HG02885 (cell line): ENCODE measurements around the gene FBXL2.
"Not testable (repeated sequence)": the region's sequence is repeated elsewhere in the genome, so short reads cannot be mapped to it uniquely, and the experiment has no call there.

Experiments used
- ATAC-seq: cut with Tn5 transposase; IDR thresholded peaks from one replicate; pipeline ENCODE4 v1.9.1; 2021; ENCODE audit warnings: mild to moderate bottlenecking; ENCODE audit not compliant: unreplicated experiment, poor library complexity

Gene FBXL2

DNA sequence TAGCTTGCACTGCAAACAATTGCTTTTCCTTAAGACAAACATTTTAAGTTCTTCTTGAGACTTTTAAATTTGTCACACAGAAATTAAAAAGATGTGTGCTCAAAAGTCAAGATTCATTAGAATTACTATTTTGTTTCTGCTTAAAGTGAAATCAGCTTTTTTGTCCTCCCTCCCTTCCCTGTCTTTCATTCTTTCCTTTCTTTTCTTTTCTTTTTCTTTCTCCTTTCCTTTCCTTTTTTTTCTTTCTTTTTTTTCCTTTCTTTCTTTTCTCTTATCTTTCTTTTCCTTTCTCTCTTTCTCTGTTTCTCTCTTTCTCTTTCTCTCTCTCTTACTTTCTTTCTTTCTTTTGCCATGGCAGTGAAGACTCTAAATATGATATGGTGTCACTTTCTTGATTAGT is 37.8 kb downstream of the FBXL2 start:
- ATAC-seq = no peak

- ATAC-seq = no peak
Observed at GRCh38 chr3:33315826-33316225, 38.6 kb downstream of the FBXL2 start.

DNA sequence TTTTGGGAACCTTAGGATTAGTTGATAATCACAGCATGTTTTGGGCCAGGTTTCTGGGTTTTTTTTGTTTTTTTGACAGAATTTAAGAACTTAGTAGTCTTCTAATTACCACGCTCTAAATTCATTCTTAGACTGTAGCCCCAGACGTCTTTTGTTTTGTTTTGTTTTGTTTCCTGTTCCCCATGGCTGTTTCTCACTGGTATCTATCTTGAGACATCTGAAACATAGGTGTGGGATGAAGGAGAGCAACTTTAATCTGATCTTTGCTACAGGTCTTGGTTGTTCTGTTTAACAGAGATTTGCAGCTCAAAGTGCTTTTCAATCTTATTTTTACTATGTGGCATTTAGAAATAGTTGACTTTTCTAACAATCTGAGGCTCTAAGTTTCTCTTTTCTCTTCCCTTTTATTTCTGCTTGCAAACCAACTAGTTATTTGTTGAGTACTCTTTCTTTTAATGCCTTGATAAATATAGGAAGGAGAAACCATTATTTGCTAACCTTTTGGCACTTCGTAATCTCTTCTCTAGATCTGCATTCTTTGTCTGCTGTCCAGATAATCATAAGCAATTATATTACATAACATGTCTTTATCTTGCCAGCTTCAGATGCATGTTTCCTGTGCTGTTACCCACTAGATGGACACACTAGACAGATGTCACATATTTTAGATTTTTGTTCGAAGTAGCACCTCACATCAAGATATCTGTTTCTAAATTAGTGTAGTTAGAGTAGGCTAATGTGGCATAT is 40.9 kb downstream of the FBXL2 start:
- no peak for ATAC-seq

DNA sequence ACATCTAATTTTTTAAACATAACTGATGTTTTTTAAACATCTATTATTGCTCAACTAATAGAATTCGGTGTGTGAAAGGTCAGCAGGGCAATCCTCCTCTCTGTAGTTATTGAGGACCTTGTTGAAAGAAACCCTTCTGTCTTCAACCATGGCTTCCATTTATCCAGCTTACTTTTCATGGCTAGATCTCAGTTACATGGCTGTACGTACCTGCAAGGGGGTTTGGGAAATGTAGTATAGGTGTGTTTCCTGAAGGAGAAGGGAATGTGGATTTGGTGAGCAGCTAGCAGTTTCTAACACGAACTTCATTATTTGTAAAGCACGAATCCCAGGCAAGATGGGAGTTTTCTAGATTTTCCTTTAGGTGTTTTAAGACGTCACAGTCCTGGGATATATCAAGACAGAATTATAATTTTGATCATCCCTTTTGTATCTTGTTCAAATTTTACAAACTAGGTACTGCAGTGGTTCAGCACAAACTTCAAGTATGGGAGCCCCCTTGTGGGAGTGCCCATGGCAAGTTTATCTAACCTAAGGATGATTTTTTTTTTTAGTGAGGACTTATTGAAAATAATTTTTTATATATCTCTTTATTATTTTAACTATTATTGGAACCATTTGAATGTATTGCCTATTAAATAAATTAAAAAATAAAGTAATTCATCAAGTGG is 41.6 kb downstream of the FBXL2 start:
- no peak for ATAC-seq

- ATAC-seq = no peak
Observed at GRCh38 chr3:33322412-33322811, 45.2 kb downstream of the FBXL2 start.

GRCh38 chr3:33331414-33331813 is 54.2 kb downstream of the FBXL2 start:
- no peak for ATAC-seq

DNA sequence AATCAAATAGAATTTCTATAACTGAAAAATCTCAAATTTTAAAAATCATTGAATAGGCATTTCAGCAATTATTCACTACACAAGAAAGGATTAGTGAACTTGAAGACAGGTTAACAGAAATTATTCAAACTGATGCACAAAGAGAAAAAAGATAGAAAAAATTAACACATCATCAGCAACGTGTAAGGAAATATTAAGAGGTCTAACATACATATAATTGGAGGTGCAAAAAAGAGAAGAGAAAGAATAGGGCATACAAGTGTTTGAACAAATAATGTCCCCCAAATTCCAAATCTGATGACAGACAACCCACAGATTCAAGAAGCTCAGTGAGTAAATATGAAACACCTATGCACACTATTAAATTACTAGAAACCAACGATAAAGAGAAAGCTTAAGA is 57.1 kb downstream of the FBXL2 start:
- no peak for ATAC-seq

- not testable (repeated sequence) for ATAC-seq
Observed at GRCh38 chr3:33338936-33339465, 61.8 kb downstream of the FBXL2 start.

- ATAC-seq = no peak
Observed at GRCh38 chr3:33339758-33340157, 62.5 kb downstream of the FBXL2 start.

DNA sequence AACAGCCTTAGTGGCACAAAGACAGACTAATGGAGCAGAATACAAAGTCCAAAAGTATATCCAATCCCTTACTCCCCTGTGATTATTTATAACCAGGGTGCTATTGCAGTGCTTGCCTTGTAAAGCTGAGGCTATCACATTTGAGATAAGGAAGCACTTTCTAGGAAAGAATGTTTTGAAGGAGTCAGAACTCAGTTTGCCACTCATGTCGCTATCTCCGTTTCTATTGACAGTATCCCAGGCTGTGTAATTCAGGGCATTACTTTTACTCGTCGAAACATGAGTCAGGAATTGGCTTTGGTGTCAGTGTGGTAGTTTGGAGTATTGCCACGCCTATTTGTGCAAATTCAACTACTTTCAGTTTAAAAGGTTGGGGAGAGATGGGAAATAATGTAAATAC is 78.4 kb downstream of the FBXL2 start:
- ATAC-seq = no peak

DNA sequence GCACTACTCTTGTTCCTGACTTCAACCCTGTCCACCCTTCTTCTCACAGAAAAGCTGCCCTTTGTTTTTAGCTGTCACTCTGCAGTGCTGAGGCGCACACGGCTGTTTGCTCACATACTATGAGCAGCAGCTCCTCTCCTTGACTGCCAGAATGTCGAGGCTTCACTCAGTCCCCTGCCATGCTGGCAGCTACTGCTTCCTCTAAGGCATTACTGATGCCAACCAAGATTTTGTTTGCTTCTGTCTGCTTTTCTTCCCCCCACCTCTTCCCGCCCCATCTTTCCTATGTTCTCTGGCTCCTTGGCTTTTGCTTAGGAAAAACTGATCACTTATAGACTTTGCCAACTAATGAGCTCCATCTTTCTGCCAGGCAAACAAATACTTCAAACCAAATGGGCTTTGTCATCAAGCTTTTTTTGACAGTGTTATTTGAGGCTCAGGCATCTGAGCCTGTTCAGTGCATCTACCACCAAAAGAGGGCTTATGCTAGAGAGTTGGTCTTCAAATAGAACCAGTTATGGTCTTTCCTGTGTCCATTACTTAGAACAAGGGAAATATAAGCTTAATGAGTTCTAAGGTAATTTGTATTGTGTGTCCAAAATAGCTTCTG is 81.0 kb downstream of the FBXL2 start:
- ATAC-seq = no peak

DNA sequence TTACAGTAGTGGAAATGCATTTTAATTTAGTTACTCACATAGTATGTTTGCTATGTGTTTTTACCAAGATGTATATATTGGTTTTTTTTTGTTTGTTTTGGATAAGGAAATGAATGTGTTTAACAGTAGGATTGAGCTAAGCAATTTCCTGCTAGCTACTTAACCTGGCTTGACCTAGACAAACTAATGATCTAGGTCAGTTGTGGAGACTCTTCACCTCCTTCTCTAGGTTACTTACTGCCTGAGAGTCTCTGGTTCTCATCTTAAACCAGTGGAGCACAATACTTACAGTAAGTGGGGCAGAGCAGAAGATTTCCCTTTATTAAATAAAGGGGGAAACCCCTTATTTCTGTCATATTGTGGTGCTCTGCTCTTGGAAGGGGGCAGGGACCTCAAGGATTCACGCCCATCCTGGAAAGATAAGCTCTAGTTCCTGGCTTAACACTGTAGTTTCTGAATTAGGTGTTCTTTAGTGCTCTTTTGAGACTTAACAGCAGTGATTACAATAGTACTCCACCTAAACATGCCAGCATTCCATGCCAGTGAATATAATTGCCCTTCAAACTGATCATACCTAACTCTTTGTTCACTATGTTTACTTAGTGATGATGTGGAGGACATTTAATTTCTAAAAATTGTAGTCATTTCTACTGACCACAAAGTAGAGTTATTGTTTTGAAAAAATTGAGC is 83.0 kb downstream of the FBXL2 start:
- ATAC-seq = no peak

GRCh38 chr3:33363113-33363800 is 86.0 kb downstream of the FBXL2 start:
- no peak for ATAC-seq

GRCh38 chr3:33364060-33364459 is 86.8 kb downstream of the FBXL2 start:
- no peak for ATAC-seq

DNA sequence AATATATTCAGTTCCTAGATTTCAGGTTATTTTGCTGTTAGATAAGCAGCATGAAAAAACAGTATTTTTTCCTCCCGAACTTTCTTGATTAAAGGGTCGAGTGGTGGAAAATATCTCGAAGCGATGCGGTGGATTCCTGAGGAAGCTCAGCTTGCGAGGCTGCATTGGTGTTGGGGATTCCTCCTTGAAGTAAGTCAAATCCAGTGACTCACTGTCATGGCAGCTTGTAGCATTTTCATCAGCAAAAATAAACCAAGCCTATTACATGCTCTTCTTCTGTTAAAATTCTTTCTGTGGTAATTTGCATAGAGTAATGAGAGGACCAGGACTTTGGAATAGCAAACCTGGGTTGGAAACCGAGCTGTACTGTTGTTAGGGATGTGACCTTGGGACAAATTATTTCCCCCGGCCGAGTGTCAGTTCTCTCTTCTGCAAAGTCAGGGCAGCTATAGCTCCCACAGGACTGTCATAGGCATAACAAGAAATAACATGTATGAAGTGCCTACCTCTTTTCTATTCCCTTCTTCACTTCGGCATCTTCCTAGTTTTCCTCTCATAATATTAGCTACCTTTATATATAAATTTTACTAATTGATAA is 87.4 kb downstream of the FBXL2 start:
- no peak for ATAC-seq

DNA sequence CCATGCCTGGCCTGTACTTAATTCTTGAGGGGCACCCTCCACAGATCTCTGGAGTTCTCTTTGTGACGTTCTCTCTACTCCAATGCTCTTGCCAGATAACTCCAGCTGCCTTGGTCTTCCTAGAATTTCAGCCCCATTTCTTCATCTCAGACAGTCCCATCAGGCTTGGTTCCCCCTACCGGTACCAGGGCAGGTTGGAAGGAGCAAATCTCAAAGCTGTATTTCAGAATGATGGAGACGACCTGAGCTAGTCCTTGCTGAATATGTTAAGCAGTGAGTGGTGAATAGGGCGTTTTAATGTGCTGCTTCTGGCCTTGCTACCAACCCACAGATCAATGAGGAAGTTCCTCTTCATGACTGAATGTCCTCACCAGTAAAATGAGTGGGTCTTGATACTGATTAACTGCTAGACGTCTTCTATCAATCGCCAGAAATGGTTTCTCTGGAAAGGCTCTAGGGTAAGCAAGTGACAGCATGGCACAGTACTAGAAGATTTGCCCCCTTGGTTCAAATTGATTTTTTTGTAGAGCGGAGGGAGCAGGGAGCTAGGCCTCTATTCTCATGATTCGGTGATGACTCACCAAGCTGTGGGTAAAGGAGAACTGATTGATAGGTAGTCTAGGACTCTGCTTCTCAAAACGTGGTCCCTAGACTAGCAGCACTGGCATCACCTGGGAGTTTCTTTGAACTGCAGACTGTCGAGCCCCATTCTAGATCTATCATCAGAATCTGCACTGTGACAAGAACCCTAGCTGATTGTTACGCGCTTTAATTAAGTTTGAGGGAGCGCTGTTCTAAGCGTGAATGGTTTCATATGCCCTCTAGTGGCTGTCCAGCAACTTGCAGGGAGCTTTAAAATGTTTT is 95.2 kb downstream of the FBXL2 start:
- peak; percentile 56 for ATAC-seq

DNA sequence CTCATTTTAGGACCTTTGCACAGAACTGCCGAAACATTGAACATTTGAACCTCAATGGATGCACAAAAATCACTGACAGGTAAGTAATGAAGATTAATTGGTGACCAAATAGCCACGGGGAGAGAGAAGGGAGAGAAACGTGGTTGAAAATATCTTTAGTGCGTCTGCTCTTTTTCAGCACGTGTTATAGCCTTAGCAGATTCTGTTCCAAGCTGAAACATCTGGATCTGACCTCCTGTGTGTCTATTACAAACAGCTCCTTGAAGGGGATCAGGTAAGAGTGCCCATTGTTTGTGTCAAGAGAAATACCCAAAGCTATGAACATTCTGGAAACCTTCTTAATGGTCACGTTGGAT is 95.8 kb downstream of the FBXL2 start:
- no peak for ATAC-seq

GRCh38 chr3:33377489-33377888 is 100.2 kb downstream of the FBXL2 start:
- no peak for ATAC-seq

- ATAC-seq = no peak
Observed at GRCh38 chr3:33377931-33378330, 100.7 kb downstream of the FBXL2 start.
